Measurements from ENCODE around the gene DENND2C.
A peak's percentile ranks its signal among the peaks of the same experiment; 100 is the strongest.

DENND2C gene

GRCh38 chr1:114669562-114670082 is at the start of gene DENND2C:
TSS of gene DENND2C (minus strand) at chr1:114670049. CDS start at chr1:114625984, 44,065 bp downstream.
- ATAC-seq = peak; percentile 84
- Mint-ChIP-seq H3K27ac (peak within 1 kb of the TSS; percentile 18), H3K4me3 (peak within 1 kb of the TSS; percentile 83), H3K4me1 (no peaks in the 10 kb centered on the region), H3K36me3 (no peaks in the 10 kb centered on the region), H3K9me3 (no peaks in the 10 kb centered on the region)
- DNase-seq (ENCODE audit: low spot score in 2 of 2) = no peak

DNA sequence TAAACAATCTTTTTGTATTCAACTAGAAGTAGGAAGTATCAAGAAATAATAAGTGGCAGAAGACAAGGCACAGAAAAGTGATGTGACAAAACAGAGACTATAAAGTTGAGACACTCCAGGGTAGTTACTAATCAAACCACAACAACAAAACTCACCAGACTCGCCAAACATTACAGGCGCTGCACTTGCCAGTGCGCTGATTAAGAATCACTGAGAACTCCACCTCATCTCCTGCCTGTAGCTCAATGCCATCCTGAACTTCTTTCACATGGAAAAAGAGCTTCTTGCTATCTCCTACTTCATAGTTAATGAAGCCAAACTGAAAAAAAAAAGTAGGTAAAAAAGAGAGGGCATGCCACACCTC is 49.6 kb upstream of the DENND2C start:
- DNase-seq (ENCODE audit: low spot score in 2 of 2) (no peak), ATAC-seq (no peak)
- H3K36me3 Mint-ChIP-seq = peaks cover 97% of the 10 kb centered on the region
- H3K4me3 Mint-ChIP-seq = no peak overlapping the region
- peaks cover 21% of the 10 kb centered on the region for H3K4me1 Mint-ChIP-seq
- peak overlapping the region; percentile 56 for H3K27ac Mint-ChIP-seq
- H3K9me3 Mint-ChIP-seq = no peaks in the 10 kb centered on the region

DNA sequence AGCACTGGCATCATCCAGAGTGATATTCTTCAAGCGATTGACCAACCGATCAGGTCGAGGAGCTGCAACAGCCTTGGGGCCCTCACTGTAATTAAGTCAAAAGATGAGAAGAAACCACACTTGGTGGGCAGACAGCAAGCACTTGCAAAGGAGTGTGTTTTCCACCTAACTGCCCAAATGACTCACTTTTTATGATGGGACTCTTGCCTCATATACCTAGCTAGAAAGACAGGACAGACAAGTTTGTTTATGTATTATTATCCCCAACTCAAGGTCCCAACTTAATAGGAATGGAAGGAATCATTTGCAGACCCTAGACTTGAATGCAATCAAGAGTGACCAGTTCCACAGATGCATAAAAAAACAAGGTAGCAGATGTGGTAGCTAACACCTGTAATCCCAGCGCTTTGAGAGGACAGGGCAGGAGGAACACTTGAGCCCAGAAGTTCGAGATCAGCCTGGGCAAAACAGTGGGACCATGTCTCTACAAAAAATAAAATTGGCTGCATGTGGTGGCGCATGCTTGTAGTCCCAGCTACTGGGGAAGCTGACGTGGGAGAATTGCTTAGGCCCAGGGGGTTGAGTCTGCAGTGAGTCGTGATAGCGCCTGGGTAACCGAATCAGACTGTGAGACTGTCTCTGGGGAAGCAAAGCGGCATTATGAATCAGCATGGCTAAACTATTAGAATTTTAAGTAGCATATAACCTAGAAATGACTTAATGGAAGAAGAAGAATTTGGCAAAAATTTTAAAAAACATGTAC is 49.0 kb upstream of the DENND2C start:
- DNase-seq (ENCODE audit: low spot score in 2 of 2) (no peak), ATAC-seq (peak; percentile 23)
- Mint-ChIP-seq H3K27ac (peak overlapping the region; percentile 56), H3K4me1 (peaks cover 16% of the 10 kb centered on the region), H3K36me3 (peaks cover 97% of the 10 kb centered on the region), H3K9me3 (no peaks in the 10 kb centered on the region), H3K4me3 (no peak overlapping the region)

DNA sequence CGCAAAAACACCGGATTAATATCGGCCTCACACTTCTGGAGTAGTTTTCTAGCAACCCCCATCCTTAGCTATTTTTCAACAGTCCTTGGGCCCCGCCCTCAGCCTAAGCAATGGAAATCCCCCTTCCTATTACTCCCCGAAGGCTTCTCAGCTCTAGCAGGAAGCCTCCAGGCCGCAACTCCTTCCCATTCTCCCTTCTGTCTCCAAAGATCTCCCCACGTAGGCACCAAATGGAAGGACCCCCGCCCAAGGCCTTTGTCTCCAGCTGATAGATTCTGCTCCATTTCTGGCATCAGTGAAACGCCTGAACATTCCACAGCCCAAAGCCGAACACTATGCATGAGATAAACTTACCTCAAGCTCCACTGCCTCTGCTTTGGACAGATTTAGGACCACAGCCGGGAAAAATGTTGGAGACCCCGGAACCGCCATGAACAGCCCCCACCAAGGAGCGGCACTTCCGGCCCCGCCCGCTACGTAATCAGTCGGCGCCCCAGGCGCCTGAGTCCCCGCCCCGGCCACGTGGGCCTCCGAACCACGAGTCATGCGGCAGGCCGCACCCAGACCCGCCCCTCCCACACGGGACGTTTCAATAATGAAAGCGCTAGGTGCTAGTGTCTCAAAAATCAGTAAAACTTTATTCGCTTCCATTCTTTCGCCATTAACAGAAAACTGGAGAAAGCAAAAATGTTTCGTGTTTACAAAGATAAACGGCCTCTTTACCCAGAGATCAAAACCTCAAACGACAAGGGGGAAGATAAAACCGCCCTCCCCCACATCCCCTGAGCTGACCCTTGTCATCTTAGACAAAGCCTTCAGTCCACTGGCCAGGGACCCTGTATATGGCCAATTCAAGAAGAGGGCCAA is 46.7 kb upstream of the DENND2C start, which contains the start of gene NRAS:
TSS of gene NRAS (minus strand) at position 468 of the 867 bp plus-strand sequence. CDS start 611 bp downstream, outside the sequence.
- DNase-seq (ENCODE audit: low spot score in 2 of 2) (peak; percentile 92 to 96), ATAC-seq (peak; percentile 97)
- Mint-ChIP-seq H3K4me1 (peaks cover 19% of the 10 kb centered on the region), H3K27ac (peak within 1 kb of the TSS; percentile 100), H3K36me3 (peaks cover 97% of the 10 kb centered on the region), H3K4me3 (peak within 1 kb of the TSS; percentile 94), H3K9me3 (no peaks in the 10 kb centered on the region)

GRCh38 chr1:114715952-114716303 is 46.1 kb upstream of the DENND2C start:
- Mint-ChIP-seq H3K27ac (peak overlapping the region; percentile 100), H3K9me3 (no peaks in the 10 kb centered on the region), H3K36me3 (peaks cover 97% of the 10 kb centered on the region), H3K4me3 (peak overlapping the region; percentile 94), H3K4me1 (peaks cover 19% of the 10 kb centered on the region)
- ATAC-seq = no peak
- no peak for DNase-seq (ENCODE audit: low spot score in 2 of 2)

DNA sequence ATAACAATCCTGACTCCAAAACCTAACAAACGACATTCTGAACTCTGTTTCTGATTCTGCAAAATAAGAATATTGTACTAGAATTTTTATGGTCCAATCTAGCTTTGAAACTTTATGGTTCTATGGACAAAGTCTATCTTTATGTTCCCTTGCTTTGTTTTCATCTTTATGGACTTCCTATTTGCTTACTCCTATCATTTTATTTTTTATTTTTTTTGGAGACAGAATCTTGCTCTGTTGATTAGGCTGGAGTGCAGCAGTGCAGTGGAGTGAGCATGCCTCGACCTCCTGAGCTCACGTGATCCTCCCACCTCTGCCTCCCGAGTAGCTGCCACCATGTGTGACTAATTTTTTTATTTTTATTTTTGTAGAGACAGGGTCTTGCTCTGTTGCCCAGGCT is 43.1 kb upstream of the DENND2C start:
- Mint-ChIP-seq H3K4me1 (peaks cover 11% of the 10 kb centered on the region), H3K9me3 (no peaks in the 10 kb centered on the region), H3K27ac (no peak overlapping the region), H3K4me3 (no peak overlapping the region), H3K36me3 (peaks cover 97% of the 10 kb centered on the region)
- ATAC-seq (no peak), DNase-seq (ENCODE audit: low spot score in 2 of 2) (no peak)

GRCh38 chr1:114710360-114710759 is 40.5 kb upstream of the DENND2C start:
- Mint-ChIP-seq H3K36me3 (peaks cover 98% of the 10 kb centered on the region), H3K4me1 (peaks cover 6% of the 10 kb centered on the region), H3K27ac (no peak overlapping the region), H3K4me3 (no peak overlapping the region), H3K9me3 (no peaks in the 10 kb centered on the region)
- no peak for ATAC-seq
- DNase-seq (ENCODE audit: low spot score in 2 of 2) = no peak

- DNase-seq (ENCODE audit: low spot score in 2 of 2) = no peak
- H3K9me3 Mint-ChIP-seq = no peaks in the 10 kb centered on the region
- no peak for ATAC-seq
- H3K4me3 Mint-ChIP-seq = no peak overlapping the region
- peaks cover 81% of the 10 kb centered on the region for H3K36me3 Mint-ChIP-seq
- no peaks in the 10 kb centered on the region for H3K4me1 Mint-ChIP-seq
- H3K27ac Mint-ChIP-seq = peak overlapping the region; percentile 7
Measured at GRCh38 chr1:114707604-114708003, 37.8 kb upstream of the DENND2C start.

- no peaks in the 10 kb centered on the region for H3K4me1 Mint-ChIP-seq
Measured at GRCh38 chr1:114703242-114703641, 33.4 kb upstream of the DENND2C start.

GRCh38 chr1:114702737-114703136 is 32.9 kb upstream of the DENND2C start:
- DNase-seq (ENCODE audit: low spot score in 2 of 2) = no peak
- Mint-ChIP-seq H3K4me1 (no peaks in the 10 kb centered on the region), H3K4me3 (no peak overlapping the region), H3K36me3 (peaks cover 32% of the 10 kb centered on the region), H3K27ac (no peak overlapping the region), H3K9me3 (no peaks in the 10 kb centered on the region)
- ATAC-seq = no peak

More at GRCh38 chr1:114703242-114703641, 33.4 kb upstream of the DENND2C start:
- Mint-ChIP-seq H3K4me3 (no peak overlapping the region), H3K9me3 (no peaks in the 10 kb centered on the region), H3K36me3 (peaks cover 37% of the 10 kb centered on the region), H3K27ac (no peak overlapping the region)
- ATAC-seq (no peak), DNase-seq (ENCODE audit: low spot score in 2 of 2) (no peak)

GRCh38 chr1:114701931-114702330 is 32.1 kb upstream of the DENND2C start:
- no peak for DNase-seq (ENCODE audit: low spot score in 2 of 2)
- no peak for ATAC-seq
- Mint-ChIP-seq H3K27ac (peak overlapping the region; percentile 14), H3K9me3 (no peaks in the 10 kb centered on the region), H3K36me3 (peaks cover 24% of the 10 kb centered on the region), H3K4me3 (no peak overlapping the region), H3K4me1 (no peaks in the 10 kb centered on the region)

- H3K36me3 Mint-ChIP-seq = peaks cover 6% of the 10 kb centered on the region
- ATAC-seq (no peak), DNase-seq (ENCODE audit: low spot score in 2 of 2) (no peak)
- H3K27ac Mint-ChIP-seq = no peak overlapping the region
- no peaks in the 10 kb centered on the region for H3K9me3 Mint-ChIP-seq
- H3K4me3 Mint-ChIP-seq = no peak overlapping the region
- H3K4me1 Mint-ChIP-seq = no peaks in the 10 kb centered on the region
Measured at GRCh38 chr1:114700036-114700600, 30.3 kb upstream of the DENND2C start.

- H3K4me1 Mint-ChIP-seq = no peaks in the 10 kb centered on the region
- H3K4me3 Mint-ChIP-seq = no peak overlapping the region
- no peaks in the 10 kb centered on the region for H3K9me3 Mint-ChIP-seq
- no peak for ATAC-seq
- H3K36me3 Mint-ChIP-seq = no peaks in the 10 kb centered on the region
- no peak overlapping the region for H3K27ac Mint-ChIP-seq
- DNase-seq (ENCODE audit: low spot score in 2 of 2) = no peak
Measured at GRCh38 chr1:114696810-114697209, 27.0 kb upstream of the DENND2C start.

- no peaks in the 10 kb centered on the region for H3K36me3 Mint-ChIP-seq
- no peak within 1 kb of the TSS for H3K27ac Mint-ChIP-seq
- H3K4me1 Mint-ChIP-seq = no peaks in the 10 kb centered on the region
Measured at GRCh38 chr1:114695430-114696058, 25.7 kb upstream of the DENND2C start, which contains the start of gene AMPD1. TSS of gene AMPD1 (minus strand) at chr1:114695546. CDS start at chr1:114695471, 75 bp downstream.

More at GRCh38 chr1:114695430-114696058, 25.7 kb upstream of the DENND2C start, which contains the start of gene AMPD1:
- Mint-ChIP-seq H3K9me3 (no peaks in the 10 kb centered on the region), H3K4me3 (no peak within 1 kb of the TSS)
- DNase-seq (ENCODE audit: low spot score in 2 of 2) (no peak), ATAC-seq (no peak)

Measured in stimulated activated effector memory CD8-positive, alpha-beta T cell treated with anti-CD3 and anti-CD28 coated beads, Interleukin-12 subunit alpha, Interleukin-12 subunit beta, amount 100 ng/mL, for 72 hours (primary cell).